HG02798 (cell line): Measurements from ENCODE around the gene SRSF7.
"Not testable (repeated sequence)": the region's sequence is repeated elsewhere in the genome, so short reads cannot be mapped to it uniquely, and the experiment has no call there.

Source experiments
- ATAC-seq: cut with Tn5 transposase; IDR thresholded peaks from one replicate; pipeline ENCODE4 v1.9.1; 2021; ENCODE audit warnings: mild to moderate bottlenecking; ENCODE audit not compliant: unreplicated experiment, poor library complexity

SRSF7 gene

DNA sequence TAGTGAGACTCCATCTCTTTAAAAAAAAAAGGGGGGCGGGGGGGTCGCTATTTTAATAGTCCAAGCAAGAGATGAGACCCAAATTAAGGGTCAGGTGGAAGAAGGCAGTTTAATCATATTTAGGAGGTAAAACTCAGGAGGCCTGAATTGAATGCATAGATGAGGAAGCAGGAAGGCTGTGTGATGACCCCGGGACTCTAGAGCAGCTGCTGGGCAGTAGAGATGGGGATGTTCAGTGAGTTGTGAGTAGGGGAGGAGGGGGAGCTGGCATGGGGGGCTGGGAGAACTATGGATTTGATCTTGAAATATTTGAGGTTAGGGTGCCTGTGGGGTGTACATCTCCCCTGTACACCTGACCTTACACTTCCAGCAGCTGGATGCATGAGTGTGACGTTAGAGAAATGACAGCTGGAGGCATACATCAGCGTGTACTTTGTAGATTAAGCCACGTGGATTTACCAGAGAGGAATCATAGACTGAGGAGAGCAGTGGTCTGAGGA lies 44.3 kb downstream of the SRSF7 start:
- ATAC-seq: no peak

DNA sequence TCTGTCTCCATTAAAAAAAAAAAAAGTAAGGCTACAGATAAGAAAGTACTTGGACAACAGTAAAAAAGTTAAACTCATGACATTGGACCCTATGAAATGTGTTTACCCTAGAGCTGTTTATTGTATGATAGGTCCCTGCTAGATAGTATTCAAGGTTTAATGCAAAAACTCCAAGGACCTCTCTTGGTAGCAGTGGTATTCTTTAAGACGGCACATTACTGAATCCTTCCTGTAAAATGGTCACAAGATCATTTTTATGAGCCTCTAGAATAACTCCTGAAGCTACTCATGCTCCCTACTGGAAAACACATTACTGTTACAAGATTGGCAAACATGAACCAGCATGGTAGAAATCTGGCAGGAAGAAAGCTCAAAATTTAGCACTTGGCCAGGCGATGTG lies 46.5 kb downstream of the SRSF7 start:
- no peak for ATAC-seq

DNA sequence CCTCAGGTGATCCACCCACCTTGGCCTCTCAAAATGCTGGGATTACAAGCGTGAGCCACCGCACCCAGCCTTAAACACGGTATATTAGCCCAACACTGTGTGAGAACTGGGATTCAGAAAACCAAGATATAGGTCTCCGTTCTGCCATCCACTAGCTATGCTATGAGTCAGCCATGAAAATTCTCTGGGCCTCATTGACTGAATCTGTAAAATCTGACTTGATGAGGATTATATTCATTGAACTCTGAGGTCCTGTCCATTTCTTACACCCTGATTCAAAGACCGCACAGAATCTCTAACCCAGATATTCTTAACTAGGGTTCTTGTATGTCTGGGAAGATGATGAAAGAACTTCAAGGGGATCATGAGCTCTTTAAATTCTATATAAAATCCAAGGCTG lies 47.8 kb downstream of the SRSF7 start:
- ATAC-seq: not testable (repeated sequence)

DNA sequence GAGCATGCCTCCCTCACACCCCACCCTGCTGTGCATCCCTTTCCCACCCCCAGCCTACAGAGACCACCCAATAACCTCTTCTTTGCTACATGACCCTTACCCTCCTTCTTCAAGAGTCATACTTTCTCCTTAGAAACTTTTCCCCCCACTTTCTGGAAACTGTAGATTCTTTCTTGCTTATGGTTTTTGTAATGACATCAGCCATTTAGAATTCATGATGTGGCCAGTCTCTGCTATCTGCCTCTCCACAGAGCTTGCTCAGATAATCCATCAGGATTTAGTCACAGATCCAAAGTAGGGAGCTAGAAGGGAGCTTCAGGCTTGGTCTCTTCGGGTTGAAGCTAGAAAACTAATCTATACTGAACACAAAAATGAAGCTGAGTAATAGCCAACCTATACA lies 48.7 kb downstream of the SRSF7 start:
- ATAC-seq: no peak

DNA sequence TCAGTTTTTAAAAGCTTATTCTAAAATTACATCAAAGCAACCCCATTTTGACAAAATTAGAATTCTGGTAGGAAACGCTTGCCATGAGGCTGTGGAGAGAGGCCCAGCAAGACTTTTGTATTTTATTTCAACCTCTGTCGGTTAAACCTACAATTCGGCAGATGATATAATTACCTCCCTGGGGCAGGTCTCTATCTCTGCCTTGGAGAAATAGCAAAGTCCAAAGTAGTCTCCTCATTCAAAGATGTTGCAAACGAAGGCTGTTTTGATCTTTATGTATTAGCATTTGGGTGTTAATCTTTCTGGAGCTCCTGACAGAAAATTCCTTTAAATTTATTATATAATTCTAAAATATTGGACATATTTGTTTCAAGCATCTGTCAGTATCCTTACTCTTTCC lies 49.6 kb downstream of the SRSF7 start:
- ATAC-seq: no peak

DNA sequence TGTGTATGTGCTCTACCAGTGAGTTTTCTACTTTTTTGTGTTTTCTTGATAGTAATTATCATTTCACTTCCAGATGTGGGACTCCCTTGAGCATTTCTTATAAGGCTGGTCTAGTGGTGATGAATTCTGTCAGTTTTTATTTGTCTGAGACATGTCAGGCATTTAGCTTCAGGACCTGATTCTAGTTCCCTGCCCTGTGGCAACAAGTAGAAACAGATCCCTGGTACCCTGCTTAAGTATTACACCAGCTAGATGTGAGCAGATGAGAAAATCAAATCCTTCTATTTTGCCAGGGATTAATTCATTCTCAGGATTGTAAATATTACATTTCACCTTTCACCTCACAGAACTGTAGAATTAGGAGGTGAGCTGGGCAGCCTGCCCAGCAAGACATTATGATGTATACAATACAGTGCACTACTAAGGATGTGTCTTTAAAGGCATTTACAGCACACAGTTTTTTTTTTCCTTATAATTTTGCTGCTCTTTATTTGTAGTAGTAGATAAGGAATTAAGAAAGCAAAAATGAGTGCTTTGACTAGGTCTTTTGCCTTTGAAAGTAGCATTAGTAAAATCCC lies 50.2 kb downstream of the SRSF7 start:
- no peak for ATAC-seq

DNA sequence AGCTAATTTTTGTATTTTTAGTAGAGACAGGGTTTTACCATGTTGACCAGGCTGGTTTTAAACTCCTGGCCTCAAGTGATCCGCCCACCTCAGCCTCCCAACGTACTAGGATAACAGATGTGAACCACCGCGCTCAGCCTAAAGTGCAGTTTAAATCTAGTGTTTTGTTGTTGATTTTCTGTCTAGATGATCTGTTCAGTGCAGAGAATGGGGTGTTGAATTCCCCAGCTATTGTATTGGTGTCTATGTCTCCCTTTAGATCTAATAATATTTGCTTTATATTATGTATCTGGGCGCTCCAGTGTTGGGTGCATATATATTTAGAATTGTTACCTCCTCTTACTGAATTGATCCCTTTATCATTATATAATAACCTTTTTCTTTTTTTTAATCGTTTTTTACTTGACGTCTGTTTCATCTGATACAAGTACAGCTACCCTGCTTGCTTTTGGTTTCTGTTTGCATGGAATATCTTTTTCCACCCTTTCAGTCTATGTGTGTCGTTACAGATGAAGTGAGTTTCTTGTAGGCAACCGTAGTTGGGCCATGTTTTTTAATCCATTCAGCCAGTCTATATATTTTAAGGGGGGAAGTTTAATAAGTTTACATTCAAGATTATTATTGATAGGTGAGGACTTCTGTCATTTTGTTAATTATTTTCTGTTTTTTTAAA lies 50.9 kb downstream of the SRSF7 start:
- no peak for ATAC-seq

DNA sequence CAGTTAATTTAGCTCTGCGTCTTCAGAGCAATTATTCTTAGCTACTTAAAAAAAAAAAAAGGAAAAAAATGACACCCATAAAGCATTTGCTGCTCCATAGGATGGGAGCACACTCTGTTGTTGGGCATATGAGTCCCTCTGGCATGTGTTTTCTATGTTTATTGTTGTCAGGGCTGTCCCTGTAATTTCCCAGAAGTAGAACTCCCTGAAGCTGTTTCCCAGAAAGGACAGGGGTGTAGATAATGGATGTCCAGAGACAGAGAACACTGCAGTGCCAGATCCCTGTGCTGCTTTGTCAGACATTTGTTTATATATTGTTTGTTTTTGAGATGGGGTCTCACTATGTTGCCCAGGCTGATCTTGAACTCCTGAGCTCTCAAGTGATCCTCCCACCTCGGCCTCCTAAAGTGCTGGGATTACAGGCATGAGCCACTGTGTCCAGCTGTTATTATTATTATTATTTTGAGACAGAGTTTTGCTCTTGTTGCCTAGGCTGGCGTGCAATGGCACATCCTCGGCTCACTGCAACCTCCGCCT lies 52.6 kb downstream of the SRSF7 start:
- no peak for ATAC-seq

DNA sequence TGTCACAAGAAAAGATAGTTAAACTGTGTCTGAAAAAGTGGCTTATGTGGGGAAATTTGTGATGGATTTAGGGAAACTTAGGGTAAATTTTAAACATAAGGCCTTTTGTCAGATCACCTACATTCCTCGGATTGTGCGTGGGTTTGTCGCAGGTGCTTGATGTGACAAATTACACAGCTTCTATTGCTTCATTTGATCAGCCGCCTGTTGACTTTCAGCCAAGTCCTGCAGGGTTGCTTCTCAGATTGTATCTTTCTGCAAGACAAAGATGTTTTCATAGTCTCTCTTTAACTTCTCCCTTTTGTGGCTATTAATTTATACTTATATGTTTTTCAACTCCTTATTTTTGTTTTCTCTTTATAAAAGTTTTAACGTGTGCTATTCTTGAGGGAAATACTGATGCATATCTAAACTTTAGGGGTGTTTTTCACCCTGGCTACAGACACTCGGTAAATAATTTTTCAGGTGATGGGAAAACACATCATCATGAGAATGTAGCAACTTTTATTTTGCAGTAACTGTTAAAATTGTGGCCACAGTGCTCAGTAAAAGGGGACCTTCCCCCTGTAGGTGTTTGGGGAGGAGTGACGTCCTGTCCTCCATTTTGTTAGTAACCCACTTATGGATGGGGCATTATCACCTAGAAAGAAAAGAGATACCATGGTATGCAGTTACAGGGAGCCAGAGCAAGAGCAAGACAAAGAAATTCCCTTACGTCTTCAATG lies 53.9 kb downstream of the SRSF7 start:
- no peak for ATAC-seq
